IMR-90 (cell line): ENCODE measurements around the gene ABO.

Experiments
- BHLHE40 ChIP-seq: fragments of 150-350 bp; IDR thresholded peaks from 2 replicates; pipeline ENCODE4 v1.6.1; 2016; ENCODE audit warnings: mild to moderate bottlenecking, low read depth, low read length
- CEBPB ChIP-seq: IDR thresholded peaks from 2 replicates; pipeline ENCODE4 v1.6.1; 2012; ENCODE audit warnings: low read depth, low read length, improper control_type of control experiment
- CHD1 ChIP-seq: IDR thresholded peaks from 2 replicates; pipeline ENCODE4 v1.6.1; 2012; ENCODE audit warnings: low read depth, low read length, improper control_type of control experiment
- FOS ChIP-seq: fragments of 150-350 bp; IDR thresholded peaks from 2 replicates; pipeline ENCODE4 v1.6.1; 2016; ENCODE audit warnings: low read depth, low read length
- MAFK ChIP-seq: IDR thresholded peaks from 2 replicates; pipeline ENCODE4 v1.6.1; 2012; ENCODE audit warnings: low read depth, low read length, improper control_type of control experiment
- MAZ ChIP-seq: IDR thresholded peaks from 2 replicates; pipeline ENCODE4 v1.6.1; 2012; ENCODE audit warnings: low read depth, mild to moderate bottlenecking, low read length, improper control_type of control experiment, moderate library complexity, borderline replicate concordance
- MXI1 ChIP-seq: IDR thresholded peaks from 2 replicates; pipeline ENCODE4 v1.6.1; 2012; ENCODE audit warnings: low read depth, mild to moderate bottlenecking, low read length, moderate library complexity, borderline replicate concordance
- NFE2L2 ChIP-seq: fragments of 150-350 bp; IDR thresholded peaks from 2 replicates; pipeline ENCODE4 v1.6.1; 2016; ENCODE audit warnings: low read depth, mild to moderate bottlenecking, low read length
- POLR2A ChIP-seq: IDR thresholded peaks from 2 replicates; pipeline ENCODE4 v1.6.1; 2012; ENCODE audit warnings: mild to moderate bottlenecking, low read depth, low read length
- RCOR1 ChIP-seq: IDR thresholded peaks from 2 replicates; pipeline ENCODE4 v1.6.1; 2012; ENCODE audit warnings: mild to moderate bottlenecking, low read length, improper control_type of control experiment; ENCODE audit not compliant: insufficient replicate concordance
- RFX5 ChIP-seq: IDR thresholded peaks from 2 replicates; pipeline ENCODE4 v1.8.0; 2012; ENCODE audit warnings: low read depth, mild to moderate bottlenecking, low read length, moderate library complexity
- SMC3 ChIP-seq: fragments of 150-350 bp; IDR thresholded peaks from 2 replicates; pipeline ENCODE4 v1.6.1; 2016; ENCODE audit warnings: low read depth, mild to moderate bottlenecking, antibody characterized with exemption, low read length, moderate library complexity
- TF ChIP-seq, protein P1 (sequence below): conservative IDR thresholded peaks from 2 replicates; pipeline ENCODE4 v1.5.1; 2012; ENCODE audit warnings: mild to moderate bottlenecking, low read depth, low read length, improper control_type of control experiment
- TF ChIP-seq, protein P2 (sequence below): fragments of 150-350 bp; IDR thresholded peaks from 2 replicates; pipeline ENCODE4 v1.6.1; 2017; ENCODE audit warnings: mild to moderate bottlenecking, antibody characterized with exemption, low read length, low read depth

DNA sequence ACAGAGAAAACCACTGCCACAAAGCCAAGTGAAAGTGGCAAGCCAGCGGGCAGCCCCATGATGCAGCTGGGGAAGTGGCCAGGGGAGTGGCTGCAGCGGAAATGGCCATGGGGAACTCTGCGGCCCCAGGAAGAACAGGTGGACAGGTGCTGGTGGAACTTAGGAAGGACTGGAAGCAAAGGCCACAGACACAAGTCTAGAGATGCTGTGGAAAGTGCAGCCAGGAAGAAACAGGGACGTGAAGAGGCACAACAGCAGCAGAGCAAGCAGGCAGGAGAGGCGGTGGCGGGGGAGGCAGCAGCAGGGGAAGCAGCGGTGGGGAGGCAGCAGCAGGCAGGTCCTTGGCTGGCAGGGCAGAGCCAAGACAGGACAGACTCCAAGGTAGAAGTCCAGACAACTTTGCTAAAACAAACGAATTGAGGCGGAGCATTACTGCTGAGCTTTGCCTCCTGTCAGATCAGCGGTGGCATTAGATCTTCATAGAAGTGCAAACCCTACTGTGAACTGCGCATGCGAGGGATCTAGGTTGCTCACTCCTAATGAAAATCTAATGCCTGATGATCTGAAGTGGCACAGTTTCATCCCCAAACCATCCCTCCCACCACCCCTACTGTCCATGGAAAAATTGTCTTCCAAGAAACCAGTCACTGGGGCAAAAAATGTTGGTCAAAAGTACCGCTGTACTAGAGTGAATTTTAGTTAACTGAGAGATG lies 49.1 kb upstream of the ABO start:
- no peak for TF ChIP-seq POLR2A
- TF ChIP-seq MXI1: no peak
- no peak for TF ChIP-seq RFX5
- TF ChIP-seq, protein P1, sequence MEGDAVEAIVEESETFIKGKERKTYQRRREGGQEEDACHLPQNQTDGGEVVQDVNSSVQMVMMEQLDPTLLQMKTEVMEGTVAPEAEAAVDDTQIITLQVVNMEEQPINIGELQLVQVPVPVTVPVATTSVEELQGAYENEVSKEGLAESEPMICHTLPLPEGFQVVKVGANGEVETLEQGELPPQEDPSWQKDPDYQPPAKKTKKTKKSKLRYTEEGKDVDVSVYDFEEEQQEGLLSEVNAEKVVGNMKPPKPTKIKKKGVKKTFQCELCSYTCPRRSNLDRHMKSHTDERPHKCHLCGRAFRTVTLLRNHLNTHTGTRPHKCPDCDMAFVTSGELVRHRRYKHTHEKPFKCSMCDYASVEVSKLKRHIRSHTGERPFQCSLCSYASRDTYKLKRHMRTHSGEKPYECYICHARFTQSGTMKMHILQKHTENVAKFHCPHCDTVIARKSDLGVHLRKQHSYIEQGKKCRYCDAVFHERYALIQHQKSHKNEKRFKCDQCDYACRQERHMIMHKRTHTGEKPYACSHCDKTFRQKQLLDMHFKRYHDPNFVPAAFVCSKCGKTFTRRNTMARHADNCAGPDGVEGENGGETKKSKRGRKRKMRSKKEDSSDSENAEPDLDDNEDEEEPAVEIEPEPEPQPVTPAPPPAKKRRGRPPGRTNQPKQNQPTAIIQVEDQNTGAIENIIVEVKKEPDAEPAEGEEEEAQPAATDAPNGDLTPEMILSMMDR: no peak
- TF ChIP-seq SMC3: no peak
- no peak for TF ChIP-seq CEBPB
- TF ChIP-seq, protein P2, sequence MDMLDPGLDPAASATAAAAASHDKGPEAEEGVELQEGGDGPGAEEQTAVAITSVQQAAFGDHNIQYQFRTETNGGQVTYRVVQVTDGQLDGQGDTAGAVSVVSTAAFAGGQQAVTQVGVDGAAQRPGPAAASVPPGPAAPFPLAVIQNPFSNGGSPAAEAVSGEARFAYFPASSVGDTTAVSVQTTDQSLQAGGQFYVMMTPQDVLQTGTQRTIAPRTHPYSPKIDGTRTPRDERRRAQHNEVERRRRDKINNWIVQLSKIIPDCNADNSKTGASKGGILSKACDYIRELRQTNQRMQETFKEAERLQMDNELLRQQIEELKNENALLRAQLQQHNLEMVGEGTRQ: no peak
- TF ChIP-seq RCOR1: no peak
- TF ChIP-seq MAZ: no peak
- no peak for TF ChIP-seq BHLHE40
- TF ChIP-seq FOS: no peak
- no peak for TF ChIP-seq NFE2L2
- no peak for TF ChIP-seq CHD1
- no peak for TF ChIP-seq MAFK
